Mesendoderm (in vitro differentiated cells): ENCODE data around the gene PDCD2L. TPM values are rescaled to one million over a fixed set of nuclear protein-coding genes. Genes with fewer than 3 reads are reported as not detected.

ENCODE experiments used
- DNase-seq: peaks from one replicate; pipeline ENCODE4 v3.0.0; 2013
- H2AK5ac ChIP-seq: 2 replicates; pipeline ENCODE4 v1.6.1; 2013; ENCODE audit warnings: low read length, inconsistent platforms
- H2BK120ac ChIP-seq: 2 replicates; pipeline ENCODE4 v1.6.1; 2013; ENCODE audit warnings: low read depth, mild to moderate bottlenecking, low read length, moderate library complexity, mixed read lengths
- H2BK15ac ChIP-seq: replicated peaks from 2 replicates; pipeline ENCODE4 v1.6.1; 2013; ENCODE audit warnings: low read depth, mild to moderate bottlenecking, moderate library complexity
- H2BK5ac ChIP-seq: 2 replicates; pipeline ENCODE4 v1.6.1; 2013; ENCODE audit warnings: low read length, inconsistent platforms
- H3K18ac ChIP-seq: 2 replicates; pipeline ENCODE4 v1.6.1; 2013; ENCODE audit warnings: mild to moderate bottlenecking, low read length, mixed read lengths
- H3K23ac ChIP-seq: one replicate; pipeline ENCODE4 v1.6.1; 2013; ENCODE audit warnings: low read length
- H3K27ac ChIP-seq: 2 replicates; pipeline ENCODE4 v1.5.1; 2013; ENCODE audit warnings: low read depth, mild to moderate bottlenecking, inconsistent platforms, low read length, moderate library complexity
- H3K27me3 ChIP-seq: 2 replicates; pipeline ENCODE4 v1.6.1; 2013; ENCODE audit warnings: low read length, control low read depth, mild to moderate bottlenecking, inconsistent platforms; ENCODE audit not compliant: insufficient read depth, poor library complexity
- H3K36me3 ChIP-seq: 2 replicates; pipeline ENCODE4 v1.6.1; 2013; ENCODE audit warnings: low read length, inconsistent platforms; ENCODE audit not compliant: control insufficient read depth, insufficient read depth
- H3K4ac ChIP-seq: one replicate; pipeline ENCODE4 v1.6.1; 2013; ENCODE audit warnings: low read depth, mild to moderate bottlenecking, low read length, moderate library complexity
- H3K4me1 ChIP-seq: 2 replicates; pipeline ENCODE4 v1.6.1; 2013; ENCODE audit warnings: low read depth, low read length, inconsistent platforms; ENCODE audit not compliant: control insufficient read depth
- H3K4me2 ChIP-seq: 2 replicates; pipeline ENCODE4 v1.6.1; 2013; ENCODE audit warnings: low read length
- H3K4me3 ChIP-seq: 2 replicates; pipeline ENCODE4 v1.5.1; 2013; ENCODE audit warnings: mild to moderate bottlenecking, low read length
- H3K56ac ChIP-seq: one replicate; pipeline ENCODE4 v1.6.1; 2013; ENCODE audit warnings: low read length
- H3K79me1 ChIP-seq: 2 replicates; pipeline ENCODE4 v1.6.1; 2013; ENCODE audit warnings: low read length, inconsistent platforms
- H3K79me2 ChIP-seq: 2 replicates; pipeline ENCODE4 v1.6.1; 2013; ENCODE audit warnings: mild to moderate bottlenecking, low read length; ENCODE audit not compliant: control insufficient read depth, insufficient read depth
- H3K9ac ChIP-seq: 2 replicates; pipeline ENCODE4 v1.6.1; 2013; ENCODE audit warnings: low read length, inconsistent platforms
- H4K5ac ChIP-seq: one replicate; pipeline ENCODE4 v1.6.1; 2013; ENCODE audit warnings: low read length
- H4K8ac ChIP-seq: one replicate; pipeline ENCODE4 v1.6.1; 2013; ENCODE audit warnings: low read depth, mild to moderate bottlenecking, control low read depth, low read length, moderate library complexity
- WGBS: extraction: QIAGEN DNeasy Blood & Tissue Kit; methylation state at CpG from one replicate; pipeline ENCODE4 v1.1.7; 2013; ENCODE audit warnings: low lambda C conversion rate, missing lambda C conversion rate; ENCODE audit not compliant: insufficient coverage; ENCODE audit errors: extremely low coverage; 5-methylcytosine and 5-hydroxymethylcytosine counted together
- polyA plus RNA-seq, 2 experiments: library from polyadenylated mRNA; stranded (reverse); fragments of 200-250 nt; gene quantifications; one replicate each; pipeline ENCODE4 v1.2.3, GENCODE V29; 2013

The PDCD2L gene
- polyA plus RNA-seq (2013, experiment 1 of 2): 72.4 TPM
- polyA plus RNA-seq (2013, experiment 2 of 2): 67.4 TPM

GRCh38 chr19:34404109-34404909 is at the start of gene PDCD2L:
PDCD2L (plus strand) TSS chr19:34404399; CDS start chr19:34404431, 32 bp downstream.
- no peak within 1 kb of the TSS for H2BK15ac ChIP-seq
- peak within 1 kb of the TSS; percentile 85 for H3K4me3 ChIP-seq
- H2AK5ac ChIP-seq: no peak within 1 kb of the TSS
- H3K4ac ChIP-seq: peak within 1 kb of the TSS; percentile 1
- peaks cover 2% of the 10 kb centered on the region for H3K36me3 ChIP-seq
- peak within 1 kb of the TSS; percentile 92 for H3K9ac ChIP-seq
- peaks cover 8% of the 10 kb centered on the region for H3K79me2 ChIP-seq
- peak within 1 kb of the TSS; percentile 2 for H3K27ac ChIP-seq
- peak within 1 kb of the TSS; percentile 68 for H3K4me2 ChIP-seq
- no peak within 1 kb of the TSS for H2BK5ac ChIP-seq
- no peaks in the 10 kb centered on the region for H3K27me3 ChIP-seq
- WGBS: no CpG with 5 or more reads among the region's 69 CpGs
- H3K18ac ChIP-seq: peak within 1 kb of the TSS; percentile 90
- no peak within 1 kb of the TSS for H2BK120ac ChIP-seq
- H3K79me1 ChIP-seq: peaks cover 1% of the 10 kb centered on the region
- H3K56ac ChIP-seq: peak within 1 kb of the TSS; percentile 98
- no peaks in the 10 kb centered on the region for H3K4me1 ChIP-seq
- no peak within 1 kb of the TSS for H4K8ac ChIP-seq
- no peak within 1 kb of the TSS for H4K5ac ChIP-seq
- DNase-seq: peak; percentile 95
- no peak within 1 kb of the TSS for H3K23ac ChIP-seq

GRCh38 chr19:34355201-34355600 is 49.0 kb upstream of the PDCD2L start:
- Histone ChIP-seq H2BK15ac (no peak overlapping the region), H2AK5ac (no peak overlapping the region), H3K4me3 (no peak overlapping the region), H3K18ac (no peak overlapping the region), H3K23ac (no peak overlapping the region), H4K5ac (no peak overlapping the region), H2BK5ac (no peak overlapping the region), H3K4me2 (no peak overlapping the region), H4K8ac (no peak overlapping the region), H3K9ac (no peak overlapping the region), H3K27ac (no peak overlapping the region), H3K36me3 (peaks cover 2% of the 10 kb centered on the region), H3K79me2 (no peaks in the 10 kb centered on the region), H3K27me3 (no peaks in the 10 kb centered on the region), H2BK120ac (no peak overlapping the region), H3K4me1 (no peaks in the 10 kb centered on the region), H3K56ac (no peak overlapping the region), H3K79me1 (no peaks in the 10 kb centered on the region), H3K4ac (no peak overlapping the region)
- DNase-seq: no peak
- WGBS: no CpG with 5 or more reads among the region's 8 CpGs

GRCh38 chr19:34356875-34357274 is 47.3 kb upstream of the PDCD2L start:
- no peak overlapping the region for H3K18ac ChIP-seq
- H4K8ac ChIP-seq: no peak overlapping the region
- no peaks in the 10 kb centered on the region for H3K79me2 ChIP-seq
- H4K5ac ChIP-seq: no peak overlapping the region
- no peaks in the 10 kb centered on the region for H3K4me1 ChIP-seq
- no peak overlapping the region for H3K27ac ChIP-seq
- WGBS: no CpG with 5 or more reads among the region's 4 CpGs
- H2AK5ac ChIP-seq: no peak overlapping the region
- no peak overlapping the region for H3K9ac ChIP-seq
- H3K27me3 ChIP-seq: no peaks in the 10 kb centered on the region
- no peak for DNase-seq
- H3K4ac ChIP-seq: no peak overlapping the region
- H2BK120ac ChIP-seq: no peak overlapping the region
- H2BK15ac ChIP-seq: no peak overlapping the region
- no peak overlapping the region for H2BK5ac ChIP-seq
- H3K36me3 ChIP-seq: peaks cover 2% of the 10 kb centered on the region
- no peaks in the 10 kb centered on the region for H3K79me1 ChIP-seq
- H3K56ac ChIP-seq: no peak overlapping the region
- no peak overlapping the region for H3K4me3 ChIP-seq
- no peak overlapping the region for H3K23ac ChIP-seq
- no peak overlapping the region for H3K4me2 ChIP-seq

GRCh38 chr19:34357431-34357830 is 46.8 kb upstream of the PDCD2L start:
- no peak overlapping the region for H3K18ac ChIP-seq
- H2BK15ac ChIP-seq: no peak overlapping the region
- no peak overlapping the region for H3K4me3 ChIP-seq
- no peak overlapping the region for H3K23ac ChIP-seq
- H3K4me1 ChIP-seq: no peaks in the 10 kb centered on the region
- H2AK5ac ChIP-seq: no peak overlapping the region
- no peak overlapping the region for H3K4ac ChIP-seq
- H3K56ac ChIP-seq: no peak overlapping the region
- DNase-seq: no peak
- no peak overlapping the region for H4K8ac ChIP-seq
- no peak overlapping the region for H4K5ac ChIP-seq
- H3K79me2 ChIP-seq: no peaks in the 10 kb centered on the region
- no peak overlapping the region for H3K4me2 ChIP-seq
- WGBS: no CpG with 5 or more reads among the region's 4 CpGs
- no peaks in the 10 kb centered on the region for H3K27me3 ChIP-seq
- no peak overlapping the region for H3K9ac ChIP-seq
- H2BK120ac ChIP-seq: no peak overlapping the region
- no peak overlapping the region for H3K27ac ChIP-seq
- peaks cover 2% of the 10 kb centered on the region for H3K36me3 ChIP-seq
- no peaks in the 10 kb centered on the region for H3K79me1 ChIP-seq
- H2BK5ac ChIP-seq: no peak overlapping the region

- Histone ChIP-seq H3K27me3 (no peaks in the 10 kb centered on the region), H2BK15ac (no peak overlapping the region), H2BK120ac (no peak overlapping the region), H3K4me3 (peak overlapping the region; percentile 35), H3K79me1 (no peaks in the 10 kb centered on the region), H3K23ac (no peak overlapping the region), H2BK5ac (peak overlapping the region; percentile 37), H3K79me2 (no peaks in the 10 kb centered on the region), H3K4me1 (no peaks in the 10 kb centered on the region), H4K8ac (no peak overlapping the region), H3K4ac (peak overlapping the region; percentile 72), H3K36me3 (no peaks in the 10 kb centered on the region), H3K18ac (peak overlapping the region; percentile 33), H3K9ac (peak overlapping the region; percentile 81), H3K4me2 (peak overlapping the region; percentile 51), H4K5ac (peak overlapping the region; percentile 68), H2AK5ac (no peak overlapping the region), H3K56ac (peak overlapping the region; percentile 87), H3K27ac (peak overlapping the region; percentile 55)
- WGBS: no CpG with 5 or more reads among the region's 61 CpGs
- peak; percentile 98 for DNase-seq
Observed at GRCh38 chr19:34359140-34359953, 44.9 kb upstream of the PDCD2L start.
